Measurements from ENCODE around the gene ZNF180. TPM values are rescaled to one million over a fixed set of nuclear protein-coding genes. Genes with fewer than 3 reads are reported as not detected.

ZNF180 gene
- total RNA-seq, 2 experiments from 2014 or later = 8.6 to 14.2 TPM

GRCh38 chr19:44527554-44527953 is 27.2 kb upstream of the ZNF180 start:
- no peak for DNase-seq (ENCODE audit: low spot score)
- no peaks in the 10 kb centered on the region for H3K4me1 ChIP-seq (ENCODE audit: insufficient read depth, low read length, poor library complexity, severe bottlenecking)

GRCh38 chr19:44525721-44526430 is 25.6 kb upstream of the ZNF180 start:
- Histone ChIP-seq H3K9me3 (ENCODE audit: low read length) (no peaks in the 10 kb centered on the region), H3K27ac (ENCODE audit: low read depth, low read length, poor library complexity, severe bottlenecking) (no peak overlapping the region), H3K4me1 (ENCODE audit: insufficient read depth, low read length, poor library complexity, severe bottlenecking) (no peaks in the 10 kb centered on the region), H2AFZ (ENCODE audit: low read length) (no peak overlapping the region), H4K20me1 (ENCODE audit: insufficient read depth, low read length) (no peaks in the 10 kb centered on the region), H3K4me2 (ENCODE audit: low read length) (no peak overlapping the region), H3K9me2 (ENCODE audit: insufficient read depth, low read length) (no peaks in the 10 kb centered on the region), H3K36me3 (ENCODE audit: insufficient read depth, low read length) (no peaks in the 10 kb centered on the region), H3K4me3 (ENCODE audit: low read depth, low read length, poor library complexity, severe bottlenecking) (no peak overlapping the region), H3K79me2 (ENCODE audit: insufficient read depth, low read depth, low read length) (no peaks in the 10 kb centered on the region)
- no peak for TF ChIP-seq EZH2phosphoT487 (IDR thresholded peaks at IDR 0.05; ENCODE audit: borderline replicate concordance, low read depth, low read length)
- TF ChIP-seq CTCF (conservative IDR thresholded peaks at IDR 0.05; ENCODE audit: low read length) = no peak
- ChIA-PET POLR2A (no interaction called here), CTCF (ENCODE audit: unreplicated experiment) (no interaction called here)
- DNase-seq (ENCODE audit: low spot score) = no peak
- BruUV-seq (replicated peaks) = no TSS peak
- intact Hi-C loops (cut with micrococcal nuclease; ENCODE audit: unreplicated experiment) = no loop called here

More at GRCh38 chr19:44527554-44527953, 27.2 kb upstream of the ZNF180 start:
- CTCF ChIA-PET (ENCODE audit: unreplicated experiment) = no interaction called here
- no peaks in the 10 kb centered on the region for H4K20me1 ChIP-seq (ENCODE audit: insufficient read depth, low read length)
- POLR2A ChIA-PET = no interaction called here
- H3K36me3 ChIP-seq (ENCODE audit: insufficient read depth, low read length) = no peaks in the 10 kb centered on the region
- H3K9me3 ChIP-seq (ENCODE audit: low read length) = no peaks in the 10 kb centered on the region
- no peak overlapping the region for H3K27ac ChIP-seq (ENCODE audit: low read depth, low read length, poor library complexity, severe bottlenecking)
- TF ChIP-seq CTCF (conservative IDR thresholded peaks at IDR 0.05; ENCODE audit: low read length) (no peak), EZH2phosphoT487 (IDR thresholded peaks at IDR 0.05; ENCODE audit: borderline replicate concordance, low read depth, low read length) (no peak)
- H3K9me2 ChIP-seq (ENCODE audit: insufficient read depth, low read length) = no peaks in the 10 kb centered on the region
- BruUV-seq (replicated peaks) = no TSS peak
- H2AFZ ChIP-seq (ENCODE audit: low read length) = no peak overlapping the region
- H3K4me3 ChIP-seq (ENCODE audit: low read depth, low read length, poor library complexity, severe bottlenecking) = no peak overlapping the region
- no peaks in the 10 kb centered on the region for H3K79me2 ChIP-seq (ENCODE audit: insufficient read depth, low read depth, low read length)
- H3K4me2 ChIP-seq (ENCODE audit: low read length) = no peak overlapping the region
- intact Hi-C loops (cut with micrococcal nuclease; ENCODE audit: unreplicated experiment) = no loop called here

GRCh38 chr19:44521370-44521769 is 21.0 kb upstream of the ZNF180 start:
- Histone ChIP-seq H3K4me2 (ENCODE audit: low read length) (no peak overlapping the region), H3K9me2 (ENCODE audit: insufficient read depth, low read length) (no peaks in the 10 kb centered on the region), H3K4me3 (ENCODE audit: low read depth, low read length, poor library complexity, severe bottlenecking) (no peak overlapping the region), H3K4me1 (ENCODE audit: insufficient read depth, low read length, poor library complexity, severe bottlenecking) (no peaks in the 10 kb centered on the region), H3K9me3 (ENCODE audit: low read length) (no peaks in the 10 kb centered on the region), H2AFZ (ENCODE audit: low read length) (no peak overlapping the region), H3K79me2 (ENCODE audit: insufficient read depth, low read depth, low read length) (no peaks in the 10 kb centered on the region), H3K27ac (ENCODE audit: low read depth, low read length, poor library complexity, severe bottlenecking) (no peak overlapping the region), H4K20me1 (ENCODE audit: insufficient read depth, low read length) (no peaks in the 10 kb centered on the region), H3K36me3 (ENCODE audit: insufficient read depth, low read length) (no peaks in the 10 kb centered on the region)
- POLR2A ChIA-PET = no interaction called here
- no TSS peak for BruUV-seq (replicated peaks)
- no peak for DNase-seq (ENCODE audit: low spot score)
- CTCF ChIA-PET (ENCODE audit: unreplicated experiment) = no interaction called here
- intact Hi-C loops (cut with micrococcal nuclease; ENCODE audit: unreplicated experiment) = no loop called here
- TF ChIP-seq EZH2phosphoT487 (IDR thresholded peaks at IDR 0.05; ENCODE audit: borderline replicate concordance, low read depth, low read length) (no peak), CTCF (conservative IDR thresholded peaks at IDR 0.05; ENCODE audit: low read length) (no peak)

All from OCI-LY7 (cell line).